Adrenal gland (tissue), 12 donors: Measurements from ENCODE around the gene SESN1. TPM values are rescaled to one million over a fixed set of nuclear protein-coding genes. Genes with fewer than 3 reads are reported as not detected.

Experiments
- DNase-seq, 7 donors: peaks; one replicate each; pipeline ENCODE4 v3.0.0-alpha.2; 2019 to 2020
- H3K27ac ChIP-seq, 5 donors: fragments of 200-600 bp; sonication (generic) in 4 of 5; 1 replicate in 3 of 5; 2 replicates in 2 of 5; pipeline versions ENCODE4 v1.5.1 to v1.8.0; 2016 to 2020; ENCODE audit warnings: mild to moderate bottlenecking in 1 of 5
- H3K27me3 ChIP-seq: fragments of 200-600 bp; 2 replicates; pipeline ENCODE4 v1.8.0; 2021
- H3K36me3 ChIP-seq, 2 donors: fragments of 200-600 bp; replicated peaks in 1 of 2; 1 replicate in 1 of 2; 2 replicates in 1 of 2; pipeline versions ENCODE4 v1.5.1 to v1.8.0; 2018 to 2022
- H3K4me1 ChIP-seq, 2 donors: fragments of 200-600 bp; replicated peaks in 1 of 2; 1 replicate in 1 of 2; 2 replicates in 1 of 2; pipeline versions ENCODE4 v1.5.1 to v1.8.0; 2018 to 2021
- H3K4me3 ChIP-seq, 4 donors: fragments of 200-600 bp; sonication (generic) in 3 of 4; one replicate each; pipeline ENCODE4 v1.5.1; 2016 to 2018
- H3K9me3 ChIP-seq, 3 donors: fragments of 200-600 bp; sonication (generic) in 1 of 3; replicated peaks in 1 of 3; 1 replicate in 2 of 3; 2 replicates in 1 of 3; pipeline versions ENCODE4 v1.5.1 to v1.8.0; 2016 to 2021
- POLR2A ChIP-seq, 2 donors: fragments of 450-650 bp; IDR thresholded peaks; one replicate each; pipeline ENCODE4 v1.6.1; 2017; ENCODE audit warnings: antibody characterized with exemption in 2 of 2, mild to moderate bottlenecking in 2 of 2, moderate library complexity in 1 of 2
- WGBS, 4 donors: extraction: QIAGEN DNeasy Blood & Tissue Kit in 2 of 4; methylation state at CpG; one replicate each; pipeline versions ENCODE4 v1.1.5 to v1.1.7; 2013 to 2017; 5-methylcytosine and 5-hydroxymethylcytosine counted together
- intact Hi-C, 2 donors: fragments of 100-400 bp; cut with DNase I; formaldehyde crosslinking; loops; one replicate each; pipeline versions ENCODE4 v1.14.1 to v1.15.0; 2022 to 2023
- polyA plus RNA-seq, 3 donors: library from polyadenylated mRNA; stranded (reverse); fragments of 200-250 nt in 2 of 3; fragments of 350-450 nt in 1 of 3; fragmentation: Illumina TruSeq in 1 of 3; extraction: RNeasy Lipid Tissue Mini Kit (QIAGEN cat#74804) in 1 of 3; gene quantifications; one replicate each; pipeline ENCODE4 v1.2.3, GENCODE V29; 2013 to 2014
- total RNA-seq, 9 donors: library from RNA; depleted of rRNA in 4 of 9; stranded (reverse); fragments of >200 nt in 4 of 9; fragments of 120-200 nt in 1 of 9; fragmentation: NEBNext Ultra II Directional in 1 of 9; extraction: Animal tissue kit (Norgen Biotek cat#: 25700) in 1 of 9; gene quantifications; one replicate each; pipeline versions ENCODE4 v1.1.0 to v1.2.4, GENCODE V29; 2013 to 2023
- TF ChIP-seq, protein P1 (sequence below), 6 experiments: fragments of 450-650 bp in 4 of 6; fragments of 200-600 bp in 2 of 6; sonication (generic) in 1 of 6; IDR thresholded peaks; 1 replicate in 5 of 6; 2 replicates in 1 of 6; pipeline versions ENCODE4 v1.5.1 to v1.8.0; 2016 to 2021; ENCODE audit warnings: antibody characterized with exemption in 6 of 6, mild to moderate bottlenecking in 2 of 6, moderate library complexity in 1 of 6
- donor health status: healthy with polysubstance abuse.
- donor health status: Bipolar disorder and iron deficiency.
- donor health status: DM: yes; HTN: yes; CAD: no.
- donor health status: DM: no; HTN: no; CAD: no.
- donor health status: DM: no; HTN: no; CAD: no.
- donor health status: DM: yes; HTN: yes; CAD: no.

The SESN1 gene
- total and polyA plus RNA-seq, 12 donors, result 14.2 to 72.7 (median 42.5) TPM

DNA sequence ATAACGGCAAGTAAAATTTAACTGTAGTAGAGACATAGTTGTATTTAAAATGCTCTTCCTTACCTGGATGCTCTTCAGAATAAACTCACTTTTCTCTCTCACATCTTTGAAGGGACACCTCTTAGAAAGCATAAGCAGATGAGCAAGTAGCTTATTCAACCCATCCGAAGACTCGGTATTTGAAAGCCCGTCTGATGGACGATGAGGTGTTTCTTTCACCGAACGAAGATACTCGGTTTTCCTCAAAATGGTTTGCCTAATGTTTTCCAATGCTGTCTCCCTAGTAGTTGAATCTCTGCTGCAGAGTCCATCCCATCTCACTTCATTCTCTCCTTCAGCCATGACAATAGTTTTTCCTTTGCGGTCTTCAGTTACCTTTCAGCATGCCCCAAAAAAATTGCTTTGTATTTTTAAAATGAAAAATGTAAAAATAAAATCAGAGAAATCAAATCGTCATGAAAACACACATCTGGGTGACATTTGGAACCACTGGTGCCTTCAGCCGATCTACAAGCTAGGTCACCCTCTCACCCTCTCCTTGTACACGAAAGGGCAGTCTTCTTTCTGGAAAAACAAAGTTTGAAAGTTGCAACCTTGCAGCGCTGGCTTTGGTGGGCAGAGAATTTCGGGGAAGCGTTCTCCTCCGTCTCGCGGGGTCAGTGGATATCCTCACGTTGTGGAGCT lies 772 bp downstream of the SESN1 start:
- TF ChIP-seq, protein P1, sequence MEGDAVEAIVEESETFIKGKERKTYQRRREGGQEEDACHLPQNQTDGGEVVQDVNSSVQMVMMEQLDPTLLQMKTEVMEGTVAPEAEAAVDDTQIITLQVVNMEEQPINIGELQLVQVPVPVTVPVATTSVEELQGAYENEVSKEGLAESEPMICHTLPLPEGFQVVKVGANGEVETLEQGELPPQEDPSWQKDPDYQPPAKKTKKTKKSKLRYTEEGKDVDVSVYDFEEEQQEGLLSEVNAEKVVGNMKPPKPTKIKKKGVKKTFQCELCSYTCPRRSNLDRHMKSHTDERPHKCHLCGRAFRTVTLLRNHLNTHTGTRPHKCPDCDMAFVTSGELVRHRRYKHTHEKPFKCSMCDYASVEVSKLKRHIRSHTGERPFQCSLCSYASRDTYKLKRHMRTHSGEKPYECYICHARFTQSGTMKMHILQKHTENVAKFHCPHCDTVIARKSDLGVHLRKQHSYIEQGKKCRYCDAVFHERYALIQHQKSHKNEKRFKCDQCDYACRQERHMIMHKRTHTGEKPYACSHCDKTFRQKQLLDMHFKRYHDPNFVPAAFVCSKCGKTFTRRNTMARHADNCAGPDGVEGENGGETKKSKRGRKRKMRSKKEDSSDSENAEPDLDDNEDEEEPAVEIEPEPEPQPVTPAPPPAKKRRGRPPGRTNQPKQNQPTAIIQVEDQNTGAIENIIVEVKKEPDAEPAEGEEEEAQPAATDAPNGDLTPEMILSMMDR (IDR thresholded peaks at IDR 0.05), result no peak
- TF ChIP-seq POLR2A (IDR thresholded peaks at IDR 0.05), result no peak
- Histone ChIP-seq H3K36me3 (no peaks in the 10 kb centered on the region), H3K4me1 (peaks cover 12 to 43% of the 10 kb centered on the region in 2 donors), H3K27ac (peak overlapping the region; percentile 88 to 98 (median 93)), H3K9me3 (no peaks in the 10 kb centered on the region), H3K4me3 (peak overlapping the region in 2 of 4 donors; percentile 33 to 69), H3K27me3 (no peaks in the 10 kb centered on the region)
- 0 to 1% (median 0%) methylated on average over 19 of the region's 19 CpGs for WGBS, 4 donors
- DNase-seq, result no peak
- intact Hi-C loops, result no loop called here

DNA sequence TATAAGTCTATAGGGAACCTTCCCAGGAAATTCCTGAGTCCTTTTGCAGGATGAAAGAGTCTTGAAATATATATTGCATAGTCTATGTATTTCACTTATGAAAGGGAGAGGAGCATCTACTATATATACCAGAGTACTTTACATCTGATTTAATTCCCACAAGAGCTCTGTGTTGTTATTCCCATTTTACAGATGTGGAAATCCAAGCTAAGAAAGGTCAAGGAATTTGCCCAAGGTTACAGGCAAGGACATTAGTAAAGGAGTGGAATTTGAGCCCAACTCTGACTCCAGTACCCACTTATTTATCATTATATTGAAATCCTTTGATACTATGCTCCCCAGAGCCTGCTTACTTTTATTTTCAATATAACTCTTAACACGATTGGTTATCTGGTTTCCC lies 2.6 kb downstream of the SESN1 start:
- no peaks in the 10 kb centered on the region for H3K9me3 ChIP-seq
- DNase-seq, result no peak
- H3K36me3 ChIP-seq, result no peaks in the 10 kb centered on the region
- peak overlapping the region in 2 of 4 donors; percentile 33 to 69 for H3K4me3 ChIP-seq
- no peak overlapping the region for H3K27ac ChIP-seq
- TF ChIP-seq POLR2A (IDR thresholded peaks at IDR 0.05), result no peak
- TF ChIP-seq, protein P1 (IDR thresholded peaks at IDR 0.05), result no peak
- no peaks in the 10 kb centered on the region for H3K27me3 ChIP-seq
- intact Hi-C loops, result no loop called here
- 21 to 31% (median 25%) methylated on average over 1 of the region's 1 CpG for WGBS, 4 donors
- peaks cover 12 to 46% of the 10 kb centered on the region in 2 donors for H3K4me1 ChIP-seq

DNA sequence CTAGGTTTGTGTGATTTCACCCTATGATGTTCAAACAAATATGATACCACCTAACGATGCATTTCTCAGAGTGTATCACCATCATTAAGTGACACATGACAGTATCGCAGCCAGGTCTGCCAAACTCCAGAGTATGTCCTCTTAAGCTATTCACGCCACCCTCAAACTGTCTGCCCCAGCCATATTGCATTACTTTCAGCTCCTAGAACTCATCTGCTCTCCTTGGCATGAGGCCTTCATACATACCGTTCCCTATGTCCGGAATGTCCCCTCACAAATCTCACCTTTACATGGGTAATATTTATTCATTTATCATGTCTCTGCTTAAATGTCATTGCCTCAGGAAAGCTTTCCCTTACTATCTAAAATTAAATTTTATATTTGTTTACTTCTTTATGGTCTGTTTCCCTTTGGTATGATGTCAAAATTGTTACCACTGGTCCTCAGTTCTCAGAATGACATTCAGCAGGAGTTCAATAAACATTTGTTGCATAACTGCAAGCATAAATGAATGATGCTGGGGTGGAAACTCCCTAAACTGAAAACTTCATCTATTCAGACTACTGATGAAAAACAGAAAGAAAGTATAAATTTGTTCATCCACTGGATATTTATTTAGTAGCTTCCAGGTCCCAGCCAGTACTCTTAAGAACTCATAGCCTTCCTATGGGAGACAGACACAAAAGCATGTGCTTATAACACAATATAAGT lies 3.2 kb downstream of the SESN1 start:
- intact Hi-C loops, result no loop called here
- 91 to 97% (median 95%) methylated on average over 5 of the region's 5 CpGs for WGBS, 4 donors

DNA sequence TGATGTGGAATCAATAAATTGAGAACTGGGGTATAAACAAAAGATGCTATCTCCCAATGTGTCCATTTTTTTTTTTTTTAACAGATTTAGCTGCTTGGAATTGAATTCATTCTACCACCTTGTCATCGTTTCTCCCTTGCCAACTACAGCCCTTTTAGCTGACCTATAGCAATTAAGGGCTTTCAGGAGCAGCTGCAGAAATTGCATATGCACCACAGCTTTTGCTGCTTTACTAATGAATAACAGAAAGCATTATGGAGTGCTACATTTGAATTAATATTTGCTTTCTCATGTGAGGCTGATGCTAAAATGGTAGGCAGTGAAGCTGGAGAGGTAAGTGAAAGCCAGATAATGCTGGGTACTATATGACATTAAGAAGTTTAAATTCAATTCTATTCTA lies 5.7 kb downstream of the SESN1 start:
- Histone ChIP-seq H3K27ac (no peak overlapping the region), H3K4me1 (peaks cover 12 to 38% of the 10 kb centered on the region in 2 donors), H3K9me3 (no peaks in the 10 kb centered on the region), H3K4me3 (no peak overlapping the region), H3K27me3 (no peaks in the 10 kb centered on the region), H3K36me3 (no peaks in the 10 kb centered on the region)
- no peak for DNase-seq
- intact Hi-C loops, result no loop called here
- no peak for TF ChIP-seq POLR2A (IDR thresholded peaks at IDR 0.05)
- TF ChIP-seq, protein P1 (IDR thresholded peaks at IDR 0.05), result no peak
- WGBS, 4 donors, result 85 to 90% (median 88%) methylated on average over 1 of the region's 1 CpG

More for the DNA sequence above, 3.2 kb downstream of the SESN1 start:
- Histone ChIP-seq H3K4me3 (peak overlapping the region in 1 of 4 donors; percentile 69), H3K27ac (no peak overlapping the region), H3K4me1 (peaks cover 12 to 45% of the 10 kb centered on the region in 2 donors), H3K27me3 (no peaks in the 10 kb centered on the region), H3K36me3 (no peaks in the 10 kb centered on the region), H3K9me3 (no peaks in the 10 kb centered on the region)
- TF ChIP-seq, protein P1 (IDR thresholded peaks at IDR 0.05), result no peak
- no peak for TF ChIP-seq POLR2A (IDR thresholded peaks at IDR 0.05)
- no peak for DNase-seq
